ENCODE results near the gene PCNT.

GRCh38 chr21:46413365-46413696 lies 89.4 kb downstream of the PCNT start:
- no peak for TF ChIP-seq TBL1XR1 (IDR thresholded peaks at IDR 0.05; ENCODE audit: low read depth, low read length)
- TF ChIP-seq FOS (IDR thresholded peaks at IDR 0.05; ENCODE audit: borderline replicate concordance, extremely low read depth, insufficient read length): no peak
- TF ChIP-seq ELK1 (IDR thresholded peaks at IDR 0.05; ENCODE audit: low read depth, low read length): no peak
